GM20431 (cell line): ENCODE data around the gene HBD.
"Not testable (repeated sequence)": the region's sequence is repeated elsewhere in the genome, so short reads cannot be mapped to it uniquely, and the experiment has no call there.

ENCODE experiments used
- in situ Hi-C: fragments of 300-500 bp; cut with MseI, MboI; formaldehyde crosslinking; loops from one replicate; pipeline ENCODE4 v1.15.0; 2020; ENCODE audit warnings: low sequenced_read_pairs; ENCODE audit not compliant: unreplicated experiment

The HBD gene

GRCh38 chr11:5234381-5234834 is at the start of gene HBD:
Gene HBD (minus strand): TSS chr11:5234483. CDS start chr11:5234433, 50 bp downstream.
- in situ Hi-C loops, result no loop called here

- in situ Hi-C loops, result no loop called here
Measured at GRCh38 chr11:5283882-5284281, 49.6 kb upstream of the HBD start.

- in situ Hi-C loops, result no loop called here
Measured at GRCh38 chr11:5283086-5283485, 48.8 kb upstream of the HBD start.

- in situ Hi-C loops, result no loop called here
Measured at GRCh38 chr11:5282628-5283027, 48.3 kb upstream of the HBD start.

- in situ Hi-C loops, result no loop called here
Measured at GRCh38 chr11:5281596-5281995, 47.3 kb upstream of the HBD start.

GRCh38 chr11:5280582-5281102 is 46.4 kb upstream of the HBD start:
- in situ Hi-C loops, result no loop called here

GRCh38 chr11:5279471-5280090 is 45.3 kb upstream of the HBD start:
- in situ Hi-C loops, result no loop called here

- in situ Hi-C loops, result no loop called here
Measured at GRCh38 chr11:5277807-5278382, 43.6 kb upstream of the HBD start.

GRCh38 chr11:5276697-5277096 is 42.4 kb upstream of the HBD start:
- in situ Hi-C loops, result no loop called here

- in situ Hi-C loops, result no loop called here
Measured at GRCh38 chr11:5275369-5276110, 41.3 kb upstream of the HBD start.

GRCh38 chr11:5274395-5274794 is 40.1 kb upstream of the HBD start:
- in situ Hi-C loops, result no loop called here

- in situ Hi-C loops, result no loop called here
Measured at GRCh38 chr11:5272395-5273017, 38.2 kb upstream of the HBD start.

GRCh38 chr11:5269715-5270147 is 35.4 kb upstream of the HBD start, which contains the start of gene HBE1:
Gene HBE1 (minus strand): TSS chr11:5269945. CDS start chr11:5269890, 55 bp downstream.
- in situ Hi-C loops, result no loop called here

- in situ Hi-C loops, result no loop called here
Measured at GRCh38 chr11:5267033-5267563, 32.8 kb upstream of the HBD start.

GRCh38 chr11:5266609-5267008 is 32.3 kb upstream of the HBD start:
- in situ Hi-C loops, result no loop called here

GRCh38 chr11:5265832-5266231 is 31.5 kb upstream of the HBD start:
- in situ Hi-C loops, result no loop called here

GRCh38 chr11:5258543-5259262 is 24.4 kb upstream of the HBD start:
- in situ Hi-C loops, result no loop called here

GRCh38 chr11:5257296-5257695 is 23.0 kb upstream of the HBD start:
- in situ Hi-C loops, result no loop called here

GRCh38 chr11:5254646-5255413 is 20.5 kb upstream of the HBD start, which contains the start of gene HBG2:
Gene HBG2 (minus strand): TSS chr11:5254781. CDS start chr11:5254728, 53 bp downstream.
- in situ Hi-C loops, result not testable (repeated sequence)
